OCI-LY1 (cell line): ENCODE data around the gene ROR2.

Experiments used
- H2AFZ ChIP-seq: fragments of 200-600 bp; sonication (generic), shearing (Covaris generic); 2 replicates; pipeline ENCODE4 v1.6.0; 2014; ENCODE audit warnings: antibody characterized with exemption, mild to moderate bottlenecking, low read length
- H3F3A ChIP-seq: fragments of 200-600 bp; sonication (generic), shearing (Covaris generic); 2 replicates; pipeline ENCODE4 v1.6.0; 2014; ENCODE audit warnings: mild to moderate bottlenecking, antibody characterized with exemption, low read length, moderate library complexity; ENCODE audit not compliant: insufficient read depth
- H3K27ac ChIP-seq: fragments of 200-600 bp; sonication (generic); 2 replicates; pipeline ENCODE4 v1.5.1; 2014; ENCODE audit warnings: low read length, mixed run types, mild to moderate bottlenecking, low read depth; ENCODE audit not compliant: poor library complexity, severe bottlenecking
- H3K27me3 ChIP-seq: fragments of 200-600 bp; sonication (generic); 2 replicates; pipeline ENCODE4 v1.6.0; 2014; ENCODE audit warnings: antibody characterized with exemption, mild to moderate bottlenecking, low read length, moderate library complexity; ENCODE audit not compliant: insufficient read depth
- H3K36me3 ChIP-seq: fragments of 200-600 bp; sonication (generic); 2 replicates; pipeline ENCODE4 v1.6.1; 2014; ENCODE audit warnings: mild to moderate bottlenecking, antibody characterized with exemption, low read length, moderate library complexity, mixed read lengths; ENCODE audit not compliant: insufficient read depth
- H3K4me1 ChIP-seq: fragments of 200-600 bp; sonication (generic); 2 replicates; pipeline ENCODE4 v1.5.1; 2014; ENCODE audit warnings: mild to moderate bottlenecking, low read length, moderate library complexity; ENCODE audit not compliant: insufficient read depth, severe bottlenecking
- H3K4me2 ChIP-seq: fragments of 200-600 bp; sonication (generic), shearing (Covaris generic); 2 replicates; pipeline ENCODE4 v1.6.1; 2014; ENCODE audit warnings: low read length
- H3K4me3 ChIP-seq: fragments of 200-600 bp; sonication (generic); 2 replicates; pipeline ENCODE4 v1.5.1; 2014; ENCODE audit warnings: low read length, low read depth, mild to moderate bottlenecking, mixed read lengths; ENCODE audit not compliant: poor library complexity, severe bottlenecking
- H3K79me2 ChIP-seq: fragments of 200-600 bp; shearing (Covaris generic); 2 replicates; pipeline ENCODE4 v1.6.1; 2016; ENCODE audit warnings: mixed run types, low read length, mixed read lengths; ENCODE audit not compliant: insufficient read depth
- H3K9ac ChIP-seq: fragments of 200-600 bp; sonication (generic), shearing (Covaris generic); 2 replicates; pipeline ENCODE4 v1.6.1; 2014; ENCODE audit warnings: mild to moderate bottlenecking, low read length, mixed read lengths
- H3K9me2 ChIP-seq: fragments of 200-600 bp; sonication (generic), shearing (Covaris generic); 2 replicates; pipeline ENCODE4 v1.6.1; 2014; ENCODE audit warnings: low read depth, mild to moderate bottlenecking, low read length, mixed read lengths
- H3K9me3 ChIP-seq: fragments of 200-600 bp; shearing (Covaris generic); 2 replicates; pipeline ENCODE4 v1.6.1; 2014; ENCODE audit warnings: low read length, mixed read lengths
- H4K20me1 ChIP-seq: fragments of 200-600 bp; sonication (generic), shearing (Covaris generic); 2 replicates; pipeline ENCODE4 v1.6.0; 2016; ENCODE audit warnings: mild to moderate bottlenecking, low read length; ENCODE audit not compliant: insufficient read depth
- CTCF ChIP-seq: fragments of 200-600 bp; sonication (generic), shearing (Covaris generic); IDR thresholded peaks from 2 replicates; pipeline ENCODE4 v1.5.1; 2017; ENCODE audit warnings: mild to moderate bottlenecking, antibody characterized with exemption, low read length, moderate library complexity, mixed read lengths
- EZH2 ChIP-seq: fragments of 200-600 bp; sonication (generic), shearing (Covaris generic); IDR thresholded peaks from 2 replicates; pipeline ENCODE4 v1.8.0; 2017; ENCODE audit warnings: borderline replicate concordance, mixed run types, mild to moderate bottlenecking, antibody characterized with exemption, low read length, moderate library complexity, mixed read lengths

The ROR2 gene

GRCh38 chr9:91843623-91844148 lies 106.3 kb downstream of the ROR2 start:
- Histone ChIP-seq H2AFZ (no peak overlapping the region), H3K9ac (no peak overlapping the region), H3K4me3 (no peak overlapping the region), H4K20me1 (no peaks in the 10 kb centered on the region), H3K27me3 (no peaks in the 10 kb centered on the region; the same call in 1 of the 2 replicates), H3K79me2 (no peaks in the 10 kb centered on the region), H3K4me2 (no peak overlapping the region), H3K4me1 (no peaks in the 10 kb centered on the region), H3F3A (no peaks in the 10 kb centered on the region), H3K36me3 (no peaks in the 10 kb centered on the region), H3K27ac (no peak overlapping the region), H3K9me3 (no peaks in the 10 kb centered on the region), H3K9me2 (no peaks in the 10 kb centered on the region)
- TF ChIP-seq CTCF, result no peak
- no peak for TF ChIP-seq EZH2

- Histone ChIP-seq H3K27ac (no peak overlapping the region), H3K79me2 (no peaks in the 10 kb centered on the region), H2AFZ (no peak overlapping the region), H3K27me3 (no peaks in the 10 kb centered on the region; the same call in 1 of the 2 replicates), H3K4me1 (no peaks in the 10 kb centered on the region), H4K20me1 (no peaks in the 10 kb centered on the region), H3F3A (no peaks in the 10 kb centered on the region), H3K4me2 (no peak overlapping the region), H3K9me2 (no peaks in the 10 kb centered on the region), H3K9ac (no peak overlapping the region), H3K36me3 (no peaks in the 10 kb centered on the region), H3K9me3 (no peaks in the 10 kb centered on the region), H3K4me3 (no peak overlapping the region)
- TF ChIP-seq CTCF (no peak), EZH2 (no peak)
Measured at GRCh38 chr9:91843093-91843492, 106.9 kb downstream of the ROR2 start.

GRCh38 chr9:91842358-91843049 lies 107.5 kb downstream of the ROR2 start:
- Histone ChIP-seq H3K36me3 (no peaks in the 10 kb centered on the region), H3K4me1 (no peaks in the 10 kb centered on the region), H4K20me1 (no peaks in the 10 kb centered on the region), H3K27me3 (no peaks in the 10 kb centered on the region; the same call in 1 of the 2 replicates), H2AFZ (no peak overlapping the region), H3K4me3 (no peak overlapping the region), H3K9me3 (no peaks in the 10 kb centered on the region), H3K79me2 (no peaks in the 10 kb centered on the region), H3K9me2 (no peaks in the 10 kb centered on the region), H3K27ac (no peak overlapping the region), H3K9ac (no peak overlapping the region), H3K4me2 (no peak overlapping the region), H3F3A (no peaks in the 10 kb centered on the region)
- no peak for TF ChIP-seq EZH2
- no peak for TF ChIP-seq CTCF
